Neural cell (in vitro differentiated cells): Measurements from ENCODE around the gene EBPL. TPM values are rescaled to one million over a fixed set of nuclear protein-coding genes. Genes with fewer than 3 reads are reported as not detected.

Experiments used
- H2AFZ ChIP-seq: fragments of 200-600, 300-800 bp; sonication (generic), shearing (Covaris generic); 2 replicates; pipeline ENCODE4 v1.6.0; 2014; ENCODE audit warnings: low read depth, mild to moderate bottlenecking, antibody characterized with exemption, low read length, moderate library complexity
- H3F3A ChIP-seq: fragments of 200-600 bp; shearing (Covaris generic); 2 replicates; pipeline ENCODE4 v1.6.1; 2016; ENCODE audit warnings: mild to moderate bottlenecking, moderate library complexity, mixed read lengths, antibody characterized with exemption, low read length; ENCODE audit not compliant: insufficient read depth, poor library complexity, severe bottlenecking
- H3K27ac ChIP-seq: fragments of 200-600, 300-800 bp; sonication (generic), shearing (Covaris generic); 2 replicates; pipeline ENCODE4 v1.5.1; 2014; ENCODE audit warnings: mild to moderate bottlenecking, low read length, moderate library complexity
- H3K27me3 ChIP-seq: fragments of 300-800, 200-600 bp; sonication (generic), shearing (Covaris generic); 2 replicates; pipeline ENCODE4 v1.6.0; 2014; ENCODE audit warnings: mild to moderate bottlenecking, low read depth, low read length, moderate library complexity; ENCODE audit not compliant: insufficient read depth
- H3K36me3 ChIP-seq: fragments of 300-800, 200-600 bp; sonication (generic), shearing (Covaris generic); 2 replicates; pipeline ENCODE4 v1.5.1; 2014; ENCODE audit warnings: mild to moderate bottlenecking, antibody characterized with exemption, low read length, moderate library complexity; ENCODE audit not compliant: insufficient read depth
- H3K4me2 ChIP-seq: fragments of 300-800, 200-600 bp; sonication (generic), shearing (Covaris generic); 2 replicates; pipeline ENCODE4 v1.6.0; 2014; ENCODE audit warnings: mild to moderate bottlenecking, low read length
- H3K4me3 ChIP-seq: fragments of 300-800, 200-600 bp; sonication (generic), shearing (Covaris generic); 2 replicates; pipeline ENCODE4 v1.5.1; 2014; ENCODE audit warnings: mild to moderate bottlenecking, low read length, moderate library complexity
- H3K79me2 ChIP-seq: fragments of 200-600 bp; shearing (Covaris generic); replicated peaks from 2 replicates; pipeline ENCODE4 v1.6.0; 2014; ENCODE audit warnings: mild to moderate bottlenecking, low read length, moderate library complexity; ENCODE audit not compliant: insufficient read depth
- H3K9ac ChIP-seq: fragments of 300-800, 200-600 bp; sonication (generic), shearing (Covaris generic); 2 replicates; pipeline ENCODE4 v1.6.1; 2016; ENCODE audit warnings: mild to moderate bottlenecking, low read length, mixed read lengths
- H3K9me2 ChIP-seq: fragments of 200-600 bp; shearing (Covaris generic); 2 replicates; pipeline ENCODE4 v1.6.1; 2016; ENCODE audit warnings: mild to moderate bottlenecking, low read length, mixed read lengths; ENCODE audit not compliant: insufficient read depth
- H3K9me3 ChIP-seq: fragments of 200-600, 300-800 bp; sonication (generic), shearing (Covaris generic); 2 replicates; pipeline ENCODE4 v1.6.1; 2016; ENCODE audit warnings: mild to moderate bottlenecking, mixed run types, low read length, moderate library complexity, mixed read lengths
- H4K20me1 ChIP-seq: fragments of 200-600 bp; shearing (Covaris generic); 2 replicates; pipeline ENCODE4 v1.6.1; 2016; ENCODE audit warnings: mild to moderate bottlenecking, mixed run types; ENCODE audit not compliant: insufficient read depth
- EP300 ChIP-seq: fragments of 450-650 bp; conservative IDR thresholded peaks from 2 replicates; pipeline ENCODE4 v1.6.1; 2014; ENCODE audit warnings: antibody characterized with exemption, mild to moderate bottlenecking, moderate library complexity; ENCODE audit not compliant: poor library complexity, severe bottlenecking
- EZH2 ChIP-seq: fragments of 200-600, 300-800 bp; shearing (Covaris generic), sonication (generic); IDR thresholded peaks from 2 replicates; pipeline ENCODE4 v1.6.1; 2014; ENCODE audit warnings: antibody characterized with exemption, low read length, borderline replicate concordance, mild to moderate bottlenecking; ENCODE audit not compliant: insufficient read depth, poor library complexity, severe bottlenecking
- MXI1 ChIP-seq: fragments of 450-650 bp; conservative IDR thresholded peaks from 2 replicates; pipeline ENCODE4 v1.6.1; 2014; ENCODE audit warnings: antibody characterized with exemption, mild to moderate bottlenecking; ENCODE audit not compliant: poor library complexity, severe bottlenecking
- POLR2AphosphoS5 ChIP-seq: IDR thresholded peaks from 2 replicates; pipeline ENCODE4 v1.6.1; 2012
- RAD21 ChIP-seq: fragments of 450-650 bp; conservative IDR thresholded peaks from 2 replicates; pipeline ENCODE4 v1.6.1; 2014; ENCODE audit warnings: antibody characterized with exemption, mild to moderate bottlenecking, moderate library complexity
- SMC3 ChIP-seq: fragments of 450-650 bp; conservative IDR thresholded peaks from 2 replicates; pipeline ENCODE4 v1.6.1; 2014; ENCODE audit warnings: antibody characterized with exemption, mild to moderate bottlenecking, moderate library complexity; ENCODE audit not compliant: poor library complexity
- TAF1 ChIP-seq: IDR thresholded peaks from 2 replicates; pipeline ENCODE4 v1.6.1; 2012; ENCODE audit warnings: low read depth
- polyA plus RNA-seq: library from polyadenylated mRNA; depleted of rRNA; stranded (reverse); fragments of >200 nt; gene quantifications from 2 replicates; pipeline ENCODE4 v1.2.3, GENCODE V29; 2014
- TF ChIP-seq, protein P1 (sequence below): fragments of 450-650 bp; IDR thresholded peaks from 2 replicates; pipeline ENCODE4 v1.5.1; 2014; ENCODE audit warnings: antibody characterized with exemption, mild to moderate bottlenecking, moderate library complexity; ENCODE audit not compliant: poor library complexity, severe bottlenecking
- TF ChIP-seq, protein P2 (sequence below): IDR thresholded peaks from 2 replicates; pipeline ENCODE4 v1.6.1; 2012; ENCODE audit warnings: borderline replicate concordance

The EBPL gene
- polyA plus RNA-seq, 1 donor from 2014 or later = 41.2 TPM

GRCh38 chr13:49620170-49620621, 71.1 kb downstream of the EBPL start:
- H3K9me3 ChIP-seq = no peaks in the 10 kb centered on the region
- TF ChIP-seq, protein P1, sequence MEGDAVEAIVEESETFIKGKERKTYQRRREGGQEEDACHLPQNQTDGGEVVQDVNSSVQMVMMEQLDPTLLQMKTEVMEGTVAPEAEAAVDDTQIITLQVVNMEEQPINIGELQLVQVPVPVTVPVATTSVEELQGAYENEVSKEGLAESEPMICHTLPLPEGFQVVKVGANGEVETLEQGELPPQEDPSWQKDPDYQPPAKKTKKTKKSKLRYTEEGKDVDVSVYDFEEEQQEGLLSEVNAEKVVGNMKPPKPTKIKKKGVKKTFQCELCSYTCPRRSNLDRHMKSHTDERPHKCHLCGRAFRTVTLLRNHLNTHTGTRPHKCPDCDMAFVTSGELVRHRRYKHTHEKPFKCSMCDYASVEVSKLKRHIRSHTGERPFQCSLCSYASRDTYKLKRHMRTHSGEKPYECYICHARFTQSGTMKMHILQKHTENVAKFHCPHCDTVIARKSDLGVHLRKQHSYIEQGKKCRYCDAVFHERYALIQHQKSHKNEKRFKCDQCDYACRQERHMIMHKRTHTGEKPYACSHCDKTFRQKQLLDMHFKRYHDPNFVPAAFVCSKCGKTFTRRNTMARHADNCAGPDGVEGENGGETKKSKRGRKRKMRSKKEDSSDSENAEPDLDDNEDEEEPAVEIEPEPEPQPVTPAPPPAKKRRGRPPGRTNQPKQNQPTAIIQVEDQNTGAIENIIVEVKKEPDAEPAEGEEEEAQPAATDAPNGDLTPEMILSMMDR = no peak
- TF ChIP-seq POLR2AphosphoS5 (no peak), MXI1 (no peak), EZH2 (no peak), TAF1 (no peak), RAD21 (no peak), EP300 (no peak), SMC3 (no peak)
- TF ChIP-seq, protein P2, sequence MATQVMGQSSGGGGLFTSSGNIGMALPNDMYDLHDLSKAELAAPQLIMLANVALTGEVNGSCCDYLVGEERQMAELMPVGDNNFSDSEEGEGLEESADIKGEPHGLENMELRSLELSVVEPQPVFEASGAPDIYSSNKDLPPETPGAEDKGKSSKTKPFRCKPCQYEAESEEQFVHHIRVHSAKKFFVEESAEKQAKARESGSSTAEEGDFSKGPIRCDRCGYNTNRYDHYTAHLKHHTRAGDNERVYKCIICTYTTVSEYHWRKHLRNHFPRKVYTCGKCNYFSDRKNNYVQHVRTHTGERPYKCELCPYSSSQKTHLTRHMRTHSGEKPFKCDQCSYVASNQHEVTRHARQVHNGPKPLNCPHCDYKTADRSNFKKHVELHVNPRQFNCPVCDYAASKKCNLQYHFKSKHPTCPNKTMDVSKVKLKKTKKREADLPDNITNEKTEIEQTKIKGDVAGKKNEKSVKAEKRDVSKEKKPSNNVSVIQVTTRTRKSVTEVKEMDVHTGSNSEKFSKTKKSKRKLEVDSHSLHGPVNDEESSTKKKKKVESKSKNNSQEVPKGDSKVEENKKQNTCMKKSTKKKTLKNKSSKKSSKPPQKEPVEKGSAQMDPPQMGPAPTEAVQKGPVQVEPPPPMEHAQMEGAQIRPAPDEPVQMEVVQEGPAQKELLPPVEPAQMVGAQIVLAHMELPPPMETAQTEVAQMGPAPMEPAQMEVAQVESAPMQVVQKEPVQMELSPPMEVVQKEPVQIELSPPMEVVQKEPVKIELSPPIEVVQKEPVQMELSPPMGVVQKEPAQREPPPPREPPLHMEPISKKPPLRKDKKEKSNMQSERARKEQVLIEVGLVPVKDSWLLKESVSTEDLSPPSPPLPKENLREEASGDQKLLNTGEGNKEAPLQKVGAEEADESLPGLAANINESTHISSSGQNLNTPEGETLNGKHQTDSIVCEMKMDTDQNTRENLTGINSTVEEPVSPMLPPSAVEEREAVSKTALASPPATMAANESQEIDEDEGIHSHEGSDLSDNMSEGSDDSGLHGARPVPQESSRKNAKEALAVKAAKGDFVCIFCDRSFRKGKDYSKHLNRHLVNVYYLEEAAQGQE = no peak
- H3K27ac ChIP-seq = no peak overlapping the region
- no peaks in the 10 kb centered on the region for H3K36me3 ChIP-seq
- H3K4me3 ChIP-seq = no peak overlapping the region
- H2AFZ ChIP-seq = no peak overlapping the region
- no peaks in the 10 kb centered on the region for H3K27me3 ChIP-seq
- no peaks in the 10 kb centered on the region for H3K9me2 ChIP-seq
- no peaks in the 10 kb centered on the region for H3F3A ChIP-seq
- no peaks in the 10 kb centered on the region for H3K79me2 ChIP-seq
- no peak overlapping the region for H3K4me2 ChIP-seq
- no peak overlapping the region for H3K9ac ChIP-seq
- no peaks in the 10 kb centered on the region for H4K20me1 ChIP-seq

GRCh38 chr13:49616676-49617065, 74.6 kb downstream of the EBPL start:
- H3K36me3 ChIP-seq = no peaks in the 10 kb centered on the region
- no peak for TF ChIP-seq TAF1
- TF ChIP-seq POLR2AphosphoS5 = no peak
- TF ChIP-seq, protein P2 = no peak
- TF ChIP-seq SMC3 = no peak
- TF ChIP-seq, protein P1 = no peak
- TF ChIP-seq MXI1 = no peak
- TF ChIP-seq EZH2 = no peak
- H3K27ac ChIP-seq = no peak overlapping the region
- no peak overlapping the region for H3K9ac ChIP-seq
- H3K79me2 ChIP-seq = no peaks in the 10 kb centered on the region
- no peak overlapping the region for H3K4me3 ChIP-seq
- H2AFZ ChIP-seq = no peak overlapping the region
- no peaks in the 10 kb centered on the region for H3F3A ChIP-seq
- H3K4me2 ChIP-seq = no peak overlapping the region
- H3K9me2 ChIP-seq = no peaks in the 10 kb centered on the region
- no peaks in the 10 kb centered on the region for H3K27me3 ChIP-seq
- H4K20me1 ChIP-seq = no peaks in the 10 kb centered on the region
- no peaks in the 10 kb centered on the region for H3K9me3 ChIP-seq
